HG03571 (cell line): ENCODE measurements around the gene INTS3.
"Not testable (repeated sequence)": the region's sequence is repeated elsewhere in the genome, so short reads cannot be mapped to it uniquely, and the experiment has no call there.

Experiments
- ATAC-seq: cut with Tn5 transposase; IDR thresholded peaks from one replicate; pipeline ENCODE4 v1.9.1; 2021; ENCODE audit not compliant: unreplicated experiment

INTS3 gene

DNA sequence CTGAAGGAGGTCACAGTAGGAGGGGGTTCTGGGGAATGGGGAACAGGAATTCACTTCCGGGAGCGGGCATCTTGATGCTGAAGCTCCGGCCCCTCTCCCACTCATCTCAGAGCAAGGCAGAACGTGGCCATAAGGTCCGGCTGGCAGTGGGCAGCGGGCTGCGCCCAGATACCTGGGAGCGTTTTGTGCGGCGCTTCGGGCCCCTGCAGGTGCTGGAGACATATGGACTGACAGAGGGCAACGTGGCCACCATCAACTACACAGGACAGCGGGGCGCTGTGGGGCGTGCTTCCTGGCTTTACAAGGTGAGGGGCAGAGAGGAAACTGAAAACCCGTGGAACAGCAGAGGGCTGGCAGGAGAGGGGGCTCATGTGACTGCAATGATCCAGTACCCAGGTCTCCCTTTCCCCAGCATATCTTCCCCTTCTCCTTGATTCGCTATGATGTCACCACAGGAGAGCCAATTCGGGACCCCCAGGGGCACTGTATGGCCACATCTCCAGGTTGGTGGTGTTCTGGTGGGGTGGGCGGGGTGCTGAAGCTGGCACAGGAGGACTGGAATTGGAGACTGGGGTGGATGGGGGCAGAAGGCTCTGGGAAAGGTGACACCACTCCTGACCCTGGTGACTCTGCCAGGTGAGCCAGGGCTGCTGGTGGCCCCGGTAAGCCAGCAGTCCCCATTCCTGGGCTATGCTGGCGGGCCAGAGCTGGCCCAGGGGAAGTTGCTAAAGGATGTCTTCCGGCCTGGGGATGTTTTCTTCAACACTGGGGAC, 50.4 kb downstream of the INTS3 start:
- no peak for ATAC-seq

DNA sequence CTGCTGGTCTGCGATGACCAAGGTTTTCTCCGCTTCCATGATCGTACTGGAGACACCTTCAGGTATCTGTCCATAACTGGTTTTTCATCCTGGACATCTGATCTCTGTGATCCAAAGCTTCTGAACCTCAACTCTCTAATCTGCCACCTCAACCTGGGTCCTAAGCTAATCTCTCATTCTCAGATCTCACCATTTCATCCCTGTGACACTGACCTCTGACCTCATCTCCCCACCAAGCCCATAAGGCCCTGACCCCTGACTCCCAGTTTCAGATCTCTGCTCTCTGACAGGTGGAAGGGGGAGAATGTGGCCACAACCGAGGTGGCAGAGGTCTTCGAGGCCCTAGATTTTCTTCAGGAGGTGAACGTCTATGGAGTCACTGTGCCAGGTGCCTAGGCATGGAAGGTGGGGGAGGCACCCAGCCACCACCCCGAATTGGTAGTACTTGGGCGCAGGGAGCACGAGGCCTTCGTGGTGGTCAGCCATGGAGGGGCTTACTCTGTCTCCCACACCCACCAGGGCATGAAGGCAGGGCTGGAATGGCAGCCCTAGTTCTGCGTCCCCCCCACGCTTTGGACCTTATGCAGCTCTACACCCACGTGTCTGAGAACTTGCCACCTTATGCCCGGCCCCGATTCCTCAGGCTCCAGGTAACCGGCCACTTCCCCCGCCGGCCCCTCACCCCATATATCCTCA, 51.1 kb downstream of the INTS3 start:
- ATAC-seq, result no peak

DNA sequence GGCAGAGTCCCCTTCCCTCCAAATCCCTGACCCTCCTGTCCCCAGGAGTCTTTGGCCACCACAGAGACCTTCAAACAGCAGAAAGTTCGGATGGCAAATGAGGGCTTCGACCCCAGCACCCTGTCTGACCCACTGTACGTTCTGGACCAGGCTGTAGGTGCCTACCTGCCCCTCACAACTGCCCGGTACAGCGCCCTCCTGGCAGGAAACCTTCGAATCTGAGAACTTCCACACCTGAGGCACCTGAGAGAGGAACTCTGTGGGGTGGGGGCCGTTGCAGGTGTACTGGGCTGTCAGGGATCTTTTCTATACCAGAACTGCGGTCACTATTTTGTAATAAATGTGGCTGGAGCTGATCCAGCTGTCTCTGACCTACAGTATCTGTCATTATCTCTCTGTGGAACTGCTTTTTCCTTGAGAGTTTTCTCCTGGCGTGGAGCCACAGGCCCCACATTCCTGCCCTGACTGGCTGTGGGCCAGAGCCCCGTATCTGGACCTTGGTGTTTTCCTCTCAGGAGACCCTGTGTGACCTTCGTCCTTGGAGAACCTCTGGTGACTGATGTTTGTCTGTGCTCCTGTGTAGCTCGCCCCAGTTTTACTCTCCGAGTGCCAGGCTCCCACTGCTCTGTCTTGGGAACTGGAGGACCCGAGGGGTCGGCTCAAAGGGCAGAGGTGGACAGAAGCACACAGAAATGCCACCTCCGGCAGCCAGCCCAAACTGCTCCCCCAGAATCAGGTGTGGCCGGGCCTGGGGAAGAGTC, 52.1 kb downstream of the INTS3 start:
- ATAC-seq, result no peak

DNA sequence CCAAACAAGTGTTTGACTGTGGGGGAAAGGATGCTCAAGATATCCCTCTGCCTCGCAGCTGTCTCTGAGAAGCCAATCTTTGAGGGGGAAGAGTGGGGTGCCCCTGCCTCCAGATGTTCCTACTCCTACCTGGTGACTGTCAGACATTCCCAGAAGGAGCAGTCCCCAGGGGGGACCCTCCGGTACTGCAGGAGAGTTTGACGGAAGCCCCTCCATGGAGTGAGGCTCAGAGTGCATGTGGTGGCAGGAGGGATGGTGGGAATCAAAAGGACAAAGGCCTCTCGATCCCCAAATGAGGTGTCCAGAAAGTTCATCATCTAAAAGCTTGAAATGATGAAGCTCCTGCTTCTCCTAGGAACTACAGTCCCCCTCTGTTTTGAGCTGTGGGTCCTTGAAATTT, 52.7 kb downstream of the INTS3 start:
- ATAC-seq, result no peak

DNA sequence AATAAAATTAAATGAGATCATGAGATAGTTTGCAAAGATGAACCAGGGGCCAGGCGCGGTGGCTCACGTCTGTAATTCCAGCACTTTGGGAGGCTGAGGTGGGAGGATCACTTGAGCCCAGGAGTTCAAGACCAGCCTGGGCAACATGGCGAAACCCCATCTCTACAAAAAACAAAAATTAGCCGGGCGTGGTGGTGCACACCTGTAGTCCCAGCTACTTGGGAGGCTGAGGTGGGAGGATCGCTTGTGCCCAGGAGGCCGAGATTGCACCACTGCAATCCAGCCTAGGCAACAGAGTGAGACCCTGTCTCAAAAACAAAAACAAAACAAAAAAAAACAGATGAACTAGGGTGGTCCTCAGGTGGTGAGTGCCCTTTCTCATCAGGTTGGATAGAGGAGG, 54.8 kb downstream of the INTS3 start:
- ATAC-seq, result not testable (repeated sequence)

DNA sequence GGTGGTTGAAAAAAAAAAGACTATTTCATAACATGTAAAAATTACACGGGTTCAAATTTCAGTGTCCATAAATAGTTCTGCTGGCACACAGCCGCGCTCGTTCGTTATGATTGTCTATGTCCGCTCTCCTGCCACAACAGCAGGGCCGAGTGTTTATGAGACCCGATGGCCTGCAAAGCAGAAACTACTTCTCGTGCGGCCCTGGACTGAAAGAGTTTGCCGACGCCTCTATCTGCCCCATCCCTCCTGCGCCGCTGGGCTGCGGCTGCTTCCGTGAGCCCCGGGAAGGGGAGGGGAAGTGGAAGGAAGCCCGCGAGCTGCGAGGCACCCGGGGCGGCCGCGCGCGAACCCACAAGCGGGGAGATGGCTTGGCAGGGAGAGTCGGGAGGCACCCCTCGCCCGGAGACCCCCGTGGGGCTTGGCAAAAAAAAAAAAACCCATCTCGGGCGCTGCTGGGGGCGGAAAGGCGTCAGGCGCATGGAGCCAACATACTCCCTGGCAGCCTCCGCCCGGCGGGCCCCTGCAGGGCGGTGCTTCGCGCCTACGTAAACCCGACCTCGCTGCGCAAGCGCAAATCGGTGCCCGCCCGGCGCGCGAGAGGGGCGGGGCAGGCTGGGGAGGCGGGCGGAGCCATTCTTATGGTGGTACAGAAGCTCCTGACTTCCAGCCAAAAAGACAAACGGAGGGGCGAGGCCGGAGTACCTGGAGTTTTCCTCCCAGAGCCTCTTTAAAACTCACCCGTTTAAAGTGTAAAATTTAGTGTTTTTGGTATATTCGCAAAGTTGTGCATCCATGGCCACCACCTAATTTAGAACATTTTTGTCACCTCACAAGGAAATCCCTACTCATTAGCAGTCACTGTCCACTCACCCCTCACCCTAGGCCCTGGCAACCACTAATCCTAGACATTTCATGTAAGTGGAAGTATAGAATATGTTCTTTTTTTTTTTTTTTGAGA, 55.7 kb downstream of the INTS3 start:
- ATAC-seq, result peak; percentile 87

DNA sequence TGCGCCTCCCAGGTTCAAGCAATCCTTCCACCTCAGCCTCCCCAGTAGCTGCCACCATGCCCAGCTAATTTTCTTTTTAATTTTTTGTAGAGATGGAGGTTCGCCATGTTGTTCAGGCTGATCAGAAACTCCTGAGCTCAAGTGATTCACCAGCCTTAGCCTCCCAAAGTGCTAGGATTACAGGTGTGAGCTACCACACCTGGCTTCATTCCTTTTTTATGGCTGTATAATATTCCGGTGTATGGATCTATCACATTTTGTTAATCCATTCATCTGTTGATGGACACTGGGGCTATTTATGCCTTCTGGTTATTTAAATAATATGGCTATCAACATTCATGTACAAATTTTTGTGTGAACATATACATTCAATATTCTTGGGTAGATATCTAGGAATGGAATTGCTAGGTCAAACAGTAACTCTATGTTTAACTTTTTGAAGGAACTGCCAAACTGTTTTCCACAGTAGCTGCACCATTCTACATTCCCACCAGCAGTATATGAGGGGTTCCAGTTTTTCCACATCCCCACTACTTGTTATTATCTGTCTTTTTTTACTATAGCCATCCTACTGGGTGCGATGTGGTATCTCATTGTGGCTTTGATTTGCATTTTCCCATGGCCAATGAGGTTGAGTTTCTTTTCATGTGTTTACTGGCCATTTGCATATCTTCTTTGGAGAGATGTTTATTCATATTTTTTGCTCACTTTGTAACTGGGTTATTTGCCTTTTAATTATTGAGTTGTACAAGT, 58.4 kb downstream of the INTS3 start:
- ATAC-seq, result no peak

DNA sequence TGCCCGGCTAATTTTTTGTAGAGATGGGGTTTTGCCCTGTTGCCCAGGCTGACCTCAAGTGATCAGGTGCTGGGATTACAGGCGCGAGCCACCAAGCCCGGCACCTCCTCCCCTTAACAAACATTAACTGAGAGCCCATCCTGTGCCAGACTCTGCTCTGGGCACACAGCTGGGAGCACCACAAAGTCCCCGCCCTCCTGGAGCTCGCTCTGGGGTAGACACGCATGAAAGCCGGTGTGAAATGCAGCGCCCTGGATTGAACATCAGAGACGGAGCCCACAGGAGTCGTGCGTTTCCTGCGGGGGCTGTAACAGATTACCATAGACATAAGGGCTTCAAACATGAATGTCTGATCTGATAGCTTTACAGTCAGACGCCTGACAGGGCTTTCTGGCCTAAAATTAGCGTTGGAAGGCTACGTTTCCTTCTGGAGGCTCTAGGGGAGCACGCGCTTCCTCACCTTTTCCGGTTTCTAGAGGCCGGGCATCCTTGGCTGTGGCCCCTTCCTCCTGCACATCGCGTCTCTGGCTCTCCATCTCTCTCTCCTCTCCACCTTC, 61.7 kb downstream of the INTS3 start:
- no peak for ATAC-seq

DNA sequence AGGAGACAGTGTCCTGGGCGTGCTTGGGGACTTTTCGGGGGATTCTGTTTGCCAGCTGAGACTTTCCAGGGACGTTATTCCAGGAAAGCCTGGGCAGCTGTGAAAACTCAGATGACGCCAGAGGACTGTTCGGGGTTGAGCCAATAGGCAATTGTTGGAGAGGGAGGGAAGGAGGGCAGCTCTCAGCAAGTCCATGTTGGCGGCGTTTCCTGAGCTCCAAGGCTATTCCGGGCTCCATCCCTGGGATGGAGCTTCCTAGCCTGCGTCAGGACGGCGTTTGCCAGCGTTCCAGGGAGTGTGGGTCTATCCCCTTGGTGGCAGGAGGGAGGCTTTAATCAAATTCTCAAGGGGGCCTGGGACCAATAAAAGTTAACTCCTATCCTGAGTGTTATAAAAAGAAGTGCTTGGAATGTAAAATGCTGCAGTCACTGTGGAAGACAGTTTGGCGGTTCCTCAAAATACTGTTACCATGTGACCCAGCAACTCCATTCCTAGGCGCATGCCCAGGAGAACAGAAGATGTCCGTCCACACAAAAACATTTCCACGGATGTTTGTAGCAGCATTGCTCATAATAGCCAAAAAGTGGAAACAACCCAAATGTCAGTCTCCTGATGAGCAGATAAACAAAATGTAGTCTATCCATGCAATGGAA, 62.6 kb downstream of the INTS3 start:
- no peak for ATAC-seq

DNA sequence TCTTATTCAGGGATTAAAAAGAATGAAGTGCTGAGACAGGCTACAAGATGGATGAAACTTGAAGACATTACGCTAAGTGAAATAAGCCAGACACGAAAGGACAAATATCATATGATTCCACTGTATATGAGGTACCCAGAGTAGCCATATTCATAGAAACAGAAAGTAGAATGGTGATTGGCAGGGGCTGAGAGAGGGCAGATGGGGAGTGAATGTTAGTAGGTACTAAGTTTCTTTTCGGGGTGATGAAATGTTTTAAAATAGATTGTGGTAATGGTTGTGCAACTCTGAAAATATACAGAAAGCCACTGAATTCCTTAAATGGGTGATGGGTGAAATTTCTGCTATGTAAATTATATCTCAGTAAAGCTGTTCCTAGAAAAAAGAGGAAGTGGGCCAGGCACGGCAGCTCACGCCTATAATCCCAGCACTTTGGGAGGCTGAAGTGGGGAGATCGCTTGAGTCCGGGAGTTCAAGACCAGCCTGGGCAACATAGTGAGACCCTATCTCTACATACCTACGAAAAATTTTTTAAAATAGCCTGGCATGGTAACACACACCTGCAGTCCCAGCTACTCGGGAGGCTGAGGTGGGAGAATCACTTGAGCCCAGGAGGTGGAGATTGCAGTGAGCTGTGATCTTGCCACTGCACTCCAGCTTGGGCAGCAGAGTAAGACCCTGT, 63.3 kb downstream of the INTS3 start:
- peak; percentile 80 for ATAC-seq

DNA sequence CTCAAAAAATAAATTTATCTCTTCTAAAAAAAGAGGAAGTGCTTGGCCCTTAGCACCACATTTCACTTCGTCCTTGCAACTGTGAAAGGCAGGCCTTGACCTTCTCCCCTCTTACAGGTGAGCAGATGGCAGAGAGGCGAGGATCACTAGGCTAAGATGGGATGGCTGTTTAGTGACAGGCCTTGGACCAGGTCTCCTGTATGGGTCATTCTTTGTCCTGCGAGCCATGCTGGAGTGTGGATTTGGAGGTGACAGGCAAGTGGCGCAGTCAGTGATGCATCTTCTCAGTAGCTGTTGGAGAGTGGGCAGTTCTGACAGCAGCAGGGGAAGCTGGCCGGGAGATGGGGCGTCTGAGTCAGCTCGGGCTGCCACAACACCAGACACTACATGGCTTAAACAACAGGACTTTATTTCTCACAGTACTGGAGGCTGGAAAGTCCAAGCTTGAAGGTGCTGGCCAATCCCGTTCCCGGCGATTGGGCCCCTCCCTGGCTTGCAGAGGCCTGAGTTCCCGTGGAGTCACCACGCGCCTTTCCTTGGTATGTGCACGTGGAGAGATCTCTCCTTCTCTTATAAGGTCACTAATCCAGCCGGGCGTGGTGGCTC, 63.9 kb downstream of the INTS3 start:
- ATAC-seq, result peak; percentile 4

DNA sequence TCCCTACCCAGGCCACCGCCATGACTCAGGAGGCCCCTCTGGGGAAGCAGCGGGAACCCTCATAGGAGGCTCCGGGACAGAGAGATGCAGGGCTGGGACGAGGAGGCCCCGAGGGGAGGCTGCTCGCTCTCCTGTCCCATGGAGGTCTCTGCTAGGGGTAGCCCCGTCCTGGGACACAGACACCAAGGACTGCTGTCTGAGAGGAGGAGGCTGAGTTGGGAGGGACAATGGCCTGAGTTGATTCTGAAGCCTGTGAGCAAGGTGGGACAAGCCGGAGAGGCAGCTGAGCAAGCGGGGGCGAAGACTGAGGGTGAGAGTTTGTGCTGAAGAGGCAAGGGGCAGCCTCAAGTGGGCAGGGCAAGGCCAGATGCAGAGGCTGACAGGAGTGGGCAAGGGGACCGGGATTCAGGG, 64.8 kb downstream of the INTS3 start:
- no peak for ATAC-seq

DNA sequence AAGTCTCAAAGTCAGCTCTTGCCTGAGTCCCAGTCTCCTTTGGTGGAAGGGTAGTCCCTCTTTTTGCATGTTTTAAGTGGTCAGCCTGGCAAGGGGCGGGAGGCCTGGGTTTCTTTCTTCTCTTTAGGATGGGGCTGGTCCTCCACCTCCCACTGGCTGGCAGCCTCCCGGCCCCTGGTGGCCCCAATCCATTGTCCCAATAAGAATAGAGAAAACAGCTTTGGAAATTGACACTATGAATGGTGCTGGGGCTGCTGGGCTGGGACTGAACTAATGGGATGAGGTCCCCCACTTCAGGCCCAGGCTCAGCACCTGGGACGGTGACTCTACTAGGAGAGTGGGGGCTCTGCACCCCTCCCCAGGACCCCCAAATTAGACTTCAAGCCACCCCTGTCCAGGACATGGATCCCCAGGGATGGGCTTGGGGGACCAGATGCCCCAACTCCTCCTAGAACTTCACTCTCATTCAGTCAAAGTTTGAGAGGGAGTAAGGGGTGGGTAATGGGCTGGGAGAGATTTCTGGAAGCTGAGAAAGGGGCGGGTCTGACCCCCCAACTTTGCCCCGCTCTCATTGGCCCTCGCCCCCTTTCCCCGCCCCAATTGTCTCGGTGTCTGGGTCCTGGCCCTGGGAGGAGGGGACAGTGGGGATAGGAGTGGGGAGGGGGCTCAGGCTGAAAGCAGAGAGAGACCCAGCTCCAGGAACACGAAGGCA, 65.6 kb downstream of the INTS3 start:
- ATAC-seq, result no peak

DNA sequence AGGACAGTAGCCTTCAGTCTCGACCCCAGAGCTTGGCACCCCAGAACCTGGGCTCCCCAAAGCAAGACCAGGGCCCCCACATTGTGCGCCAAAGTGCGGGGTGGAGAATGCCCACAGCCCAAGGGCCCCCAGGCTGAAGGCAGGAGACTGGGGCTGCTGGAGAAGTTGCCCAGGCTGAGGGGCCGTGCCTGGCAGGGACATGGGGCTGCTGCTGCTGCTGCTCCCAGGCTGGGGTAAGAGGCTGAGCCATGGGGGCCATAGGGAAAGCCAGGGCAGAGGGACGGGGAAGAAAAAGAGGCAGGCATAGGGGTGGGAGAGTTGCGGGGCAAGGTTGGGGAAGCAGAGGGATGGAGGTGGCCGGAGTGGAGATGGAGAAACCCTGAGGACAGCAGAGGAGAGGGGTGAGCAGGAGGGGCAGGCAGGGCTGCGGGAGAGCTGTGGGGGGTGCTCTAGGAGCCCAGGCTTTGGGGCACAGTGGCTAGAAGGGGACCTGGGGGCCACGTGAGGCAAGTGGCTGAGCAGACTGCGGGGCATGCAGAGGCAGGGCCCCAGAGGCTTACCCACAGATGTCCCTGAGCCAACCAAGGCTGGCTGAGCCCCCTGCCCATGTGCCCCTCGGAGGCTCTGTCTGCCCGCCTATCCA, 66.2 kb downstream of the INTS3 start:
- ATAC-seq, result no peak

DNA sequence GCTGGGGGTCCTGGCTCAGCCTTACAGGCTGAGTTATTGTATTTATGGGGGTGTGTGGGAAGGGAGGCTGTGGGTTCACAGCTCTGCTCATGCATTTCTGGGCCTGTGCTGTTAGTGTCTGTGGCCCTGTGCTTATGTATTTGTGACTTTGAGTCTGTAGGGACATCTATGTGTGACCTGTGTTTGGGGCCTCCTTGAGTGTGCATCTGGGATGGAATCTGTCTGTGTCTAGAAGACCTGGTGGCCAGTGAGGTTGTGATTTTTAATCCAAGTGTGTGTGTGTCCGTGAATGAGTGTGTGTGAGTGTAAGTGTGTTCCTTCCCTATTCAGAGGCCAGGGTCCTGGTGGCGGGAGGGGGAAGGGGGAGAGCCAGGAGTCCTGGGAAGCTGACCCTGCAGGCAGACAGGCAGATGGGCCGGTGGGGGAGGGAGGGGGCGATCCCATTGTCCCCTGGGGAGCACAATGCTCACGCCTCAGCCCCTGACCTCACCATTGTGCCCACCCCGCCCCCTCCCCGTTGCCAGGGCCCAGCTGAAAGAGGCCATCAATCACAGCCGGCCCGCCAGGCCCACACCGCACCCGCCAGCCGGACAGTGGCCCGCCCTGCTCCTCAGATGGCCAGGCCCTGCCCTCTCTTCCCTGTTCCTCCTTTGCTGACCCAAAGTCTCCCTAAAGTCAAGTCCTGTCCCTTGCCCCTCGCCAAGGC, 66.9 kb downstream of the INTS3 start:
- no peak for ATAC-seq

DNA sequence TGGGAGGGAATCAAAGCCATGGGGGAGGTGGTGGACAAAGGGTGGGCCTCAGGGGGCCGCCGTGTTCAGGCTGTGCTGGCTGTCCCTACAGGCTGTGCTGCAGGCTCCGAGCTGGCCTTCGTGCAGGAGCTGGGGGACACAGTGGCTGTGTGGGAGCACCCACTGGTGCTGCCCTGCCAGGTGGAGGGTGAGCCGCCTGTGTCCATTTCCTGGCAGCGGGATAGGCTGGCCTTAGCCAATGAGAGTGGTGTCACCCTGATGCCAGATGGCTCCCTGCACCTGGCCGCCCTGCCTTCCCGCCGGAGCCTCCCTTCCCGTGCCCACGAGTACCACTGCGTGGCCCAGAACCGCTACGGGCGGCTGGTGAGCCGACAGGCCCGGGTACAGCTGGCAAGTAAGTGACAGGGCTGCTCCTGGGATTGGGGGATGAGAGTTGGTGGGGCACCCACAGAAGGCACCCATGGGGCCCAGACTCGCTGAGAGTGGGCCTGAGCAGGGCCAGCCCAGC, 67.5 kb downstream of the INTS3 start:
- no peak for ATAC-seq
